ENCODE results near the gene CENPVL3. TPM values are rescaled to one million over a fixed set of nuclear protein-coding genes. Genes with fewer than 3 reads are reported as not detected.

The CENPVL3 gene
- total and polyA plus RNA-seq, 2 of the 8 experiments (the other 6 are each of a cell fraction or from before 2014, with no cell fraction given) = 5.0 to 15.6 TPM

DNA sequence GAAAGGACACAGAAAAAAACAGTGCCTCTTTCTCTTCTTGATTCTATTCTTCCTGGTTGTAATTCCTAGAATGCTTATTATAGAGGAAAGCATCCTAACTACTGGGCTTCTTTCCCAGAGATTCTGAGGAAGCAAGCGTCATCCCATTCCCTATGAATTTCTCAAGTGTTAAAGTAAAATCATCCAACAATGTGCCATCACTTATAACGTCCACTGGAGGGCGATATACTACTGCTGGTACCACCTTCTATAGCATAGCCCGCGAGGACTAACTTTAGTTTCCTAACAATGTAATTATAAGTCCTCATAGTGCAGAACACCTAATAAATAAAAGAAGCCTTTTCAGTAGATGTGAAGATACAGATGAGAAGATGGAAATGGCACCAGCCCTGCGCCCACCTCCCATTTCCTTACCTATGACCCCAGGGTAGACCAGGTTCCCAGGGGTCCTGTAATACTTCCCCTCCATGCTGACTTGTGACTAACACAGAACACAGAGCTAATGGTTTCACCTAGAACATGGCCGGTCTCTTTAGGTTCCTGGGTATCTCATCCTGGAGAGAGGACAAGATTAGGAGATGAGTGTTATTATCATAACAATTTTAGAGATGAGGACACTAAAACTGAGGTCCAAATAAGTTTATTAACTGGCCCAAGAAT is 4.2 kb downstream of the CENPVL3 start:
- no peak overlapping the region for H2BK12ac ChIP-seq (ENCODE audit: low read depth, low read length)
- H2BK15ac ChIP-seq (ENCODE audit: low read length) = no peak overlapping the region
- no peaks in the 10 kb centered on the region for H3K79me1 ChIP-seq (ENCODE audit: low read depth, low read length)
- no peaks in the 10 kb centered on the region; a peak in 1 of 7 replicates for H3K4me1 ChIP-seq (replicated peaks in 1 of 4; ENCODE audit: control insufficient read depth in 3 of 4, insufficient read depth in 4 of 4, low read length in 3 of 4)
- H2BK20ac ChIP-seq (ENCODE audit: low read length) = no peak overlapping the region
- H4K20me1 ChIP-seq (replicated peaks in 1 of 2; ENCODE audit: control insufficient read depth in 1 of 2, insufficient read depth in 2 of 2, low read length in 2 of 2) = no peaks in the 10 kb centered on the region
- H3K18ac ChIP-seq (ENCODE audit: extremely low read depth, low read length) = no peak overlapping the region
- no peak overlapping the region for H4K5ac ChIP-seq (ENCODE audit: insufficient read length, low read depth, low read length)
- H3K27ac ChIP-seq (ENCODE audit: low read depth, low read length) = no peak overlapping the region
- ChIA-PET POLR2A (ENCODE audit: partially characterized antibody) (no interaction called here), CTCF (ENCODE audit: partially characterized antibody) (interaction anchor here (0.8 to 1.0 kb wide), 3 partner anchors 9 to 248 kb away, joined by 3 read pairs; no protein-coding TSS in a partner anchor)
- H3K23me2 ChIP-seq (ENCODE audit: low read depth, low read length) = no peaks in the 10 kb centered on the region
- H3K4ac ChIP-seq (replicated peaks; ENCODE audit: insufficient read length, low read depth, low read length) = no peak overlapping the region
- no peak overlapping the region for H3K23ac ChIP-seq (ENCODE audit: insufficient read length)
- H3K56ac ChIP-seq (replicated peaks; ENCODE audit: insufficient read length, low read depth, low read length) = no peak overlapping the region
- H2AK5ac ChIP-seq (ENCODE audit: low read depth, low read length) = no peak overlapping the region
- no peak overlapping the region for H2AFZ ChIP-seq (ENCODE audit: low read length)
- H3K14ac ChIP-seq (ENCODE audit: insufficient read length) = no peak overlapping the region
- H3K4me3 ChIP-seq (ENCODE audit: extremely low read depth in 1 of 4, insufficient read depth in 2 of 4, low read depth in 3 of 4, low read length in 4 of 4) = peak overlapping the region in 1 of 4 experiments; percentile 39; a peak in 1 of 8 replicates
- no peak overlapping the region for H2BK120ac ChIP-seq (replicated peaks; ENCODE audit: low read depth, low read length)
- peak overlapping the region in 1 of 2 experiments; percentile 33; a peak in 1 of 4 replicates for H3K4me2 ChIP-seq (ENCODE audit: insufficient read depth in 1 of 2, low read depth in 2 of 2, low read length in 2 of 2)
- no peak overlapping the region for H4K91ac ChIP-seq (replicated peaks; ENCODE audit: insufficient read length, low read length)
- H3K27me3 ChIP-seq (replicated peaks in 1 of 4; ENCODE audit: control insufficient read depth in 3 of 4, extremely low read depth in 1 of 4, insufficient read depth in 3 of 4, low read length in 3 of 4) = peaks cover 0 to 5% (median 0%) of the 10 kb centered on the region in 4 experiments; a peak in 3 of 7 replicates
- DNase-seq (ENCODE audit: low read depth in 1 of 2, low spot score in 2 of 2) = peak in 1 of 2 experiments; percentile 42
- TF ChIP-seq, protein P1, sequence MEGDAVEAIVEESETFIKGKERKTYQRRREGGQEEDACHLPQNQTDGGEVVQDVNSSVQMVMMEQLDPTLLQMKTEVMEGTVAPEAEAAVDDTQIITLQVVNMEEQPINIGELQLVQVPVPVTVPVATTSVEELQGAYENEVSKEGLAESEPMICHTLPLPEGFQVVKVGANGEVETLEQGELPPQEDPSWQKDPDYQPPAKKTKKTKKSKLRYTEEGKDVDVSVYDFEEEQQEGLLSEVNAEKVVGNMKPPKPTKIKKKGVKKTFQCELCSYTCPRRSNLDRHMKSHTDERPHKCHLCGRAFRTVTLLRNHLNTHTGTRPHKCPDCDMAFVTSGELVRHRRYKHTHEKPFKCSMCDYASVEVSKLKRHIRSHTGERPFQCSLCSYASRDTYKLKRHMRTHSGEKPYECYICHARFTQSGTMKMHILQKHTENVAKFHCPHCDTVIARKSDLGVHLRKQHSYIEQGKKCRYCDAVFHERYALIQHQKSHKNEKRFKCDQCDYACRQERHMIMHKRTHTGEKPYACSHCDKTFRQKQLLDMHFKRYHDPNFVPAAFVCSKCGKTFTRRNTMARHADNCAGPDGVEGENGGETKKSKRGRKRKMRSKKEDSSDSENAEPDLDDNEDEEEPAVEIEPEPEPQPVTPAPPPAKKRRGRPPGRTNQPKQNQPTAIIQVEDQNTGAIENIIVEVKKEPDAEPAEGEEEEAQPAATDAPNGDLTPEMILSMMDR (IDR thresholded peaks at IDR 0.05; ENCODE audit: control extremely low read depth in 1 of 3, insufficient read depth in 1 of 3, low read depth in 1 of 3, low read length in 3 of 3) = peak in 2 of 3 experiments; percentile 48 to 62; a peak in 3 of 4 replicates
- TF ChIP-seq RAD21 (IDR thresholded peaks at IDR 0.05 in 1 of 2, conservative IDR thresholded peaks at IDR 0.05 in 1 of 2; ENCODE audit: low read depth in 2 of 2, low read length in 2 of 2) (peak; percentile 78 to 80), CEBPB (IDR thresholded peaks at IDR 0.05; ENCODE audit: low read depth, low read length) (0 out of 2 replicates have a peak, but pooled peaks have one; percentile 2), ASH2L (IDR thresholded peaks at IDR 0.05; ENCODE audit: low read length) (no peak)
- H3K36me3 ChIP-seq (ENCODE audit: control insufficient read depth in 2 of 4, insufficient read depth in 4 of 4, low read length in 3 of 4) = no peaks in the 10 kb centered on the region
- no peaks in the 10 kb centered on the region for H3K9me3 ChIP-seq (ENCODE audit: insufficient read depth in 2 of 2, low read depth in 1 of 2, low read length in 1 of 2)
- H3K79me2 ChIP-seq (ENCODE audit: control insufficient read depth in 1 of 2, insufficient read depth in 2 of 2, low read length in 2 of 2) = no peaks in the 10 kb centered on the region
- no peak overlapping the region for H3K9ac ChIP-seq (replicated peaks in 1 of 4; ENCODE audit: extremely low read depth in 1 of 4, low read depth in 3 of 4, low read length in 3 of 4)
- FAIRE-seq = peak; percentile 72
- WGBS, 2 experiments (ENCODE audit: extremely low coverage in 1 of 2, insufficient coverage in 1 of 2, insufficient read length in 1 of 2, insufficient replicate concordance in 2 of 2, low coverage in 1 of 2, low lambda C conversion rate in 2 of 2, missing lambda C conversion rate in 1 of 2) = 14% methylated on average over 7 of the region's 7 CpGs; no CpG with 5 or more reads in 1 of the 2 experiments
- H2BK5ac ChIP-seq (ENCODE audit: low read depth, low read length) = no peak overlapping the region
- H4K8ac ChIP-seq (ENCODE audit: extremely low read depth, insufficient read depth, low read length) = no peak overlapping the region

All from H1 (cell line).